Liver (tissue), 9 donors: ENCODE data around the gene CORO1A. TPM values are rescaled to one million over a fixed set of nuclear protein-coding genes. Genes with fewer than 3 reads are reported as not detected.

Source experiments
- DNase-seq: peaks from one replicate; pipeline ENCODE4 v3.0.0-alpha.2; 2017; ENCODE audit warnings: low spot score
- H3K27ac ChIP-seq, 2 donors: one replicate each; pipeline ENCODE4 v1.7.0; 2013; ENCODE audit warnings: inconsistent platforms in 2 of 2, low read length in 2 of 2, control low read depth in 1 of 2, low read depth in 1 of 2, mild to moderate bottlenecking in 1 of 2
- H3K27me3 ChIP-seq, 4 donors: one replicate each; pipeline versions ENCODE4 v1.6.1 to v1.7.0; 2013; ENCODE audit warnings: low read length in 3 of 4, inconsistent platforms in 1 of 4, mild to moderate bottlenecking in 1 of 4, moderate library complexity in 1 of 4; ENCODE audit not compliant: control insufficient read depth in 4 of 4, insufficient read depth in 4 of 4
- H3K36me3 ChIP-seq, 4 donors: one replicate each; pipeline versions ENCODE4 v1.6.1 to v1.7.0; 2013; ENCODE audit warnings: low read length in 3 of 4, mild to moderate bottlenecking in 3 of 4, low read depth in 1 of 4, moderate library complexity in 1 of 4; ENCODE audit not compliant: control insufficient read depth in 4 of 4, insufficient read depth in 3 of 4
- H3K4me1 ChIP-seq, 4 donors: one replicate each; pipeline versions ENCODE4 v1.6.1 to v1.7.0; 2013; ENCODE audit warnings: low read length in 3 of 4, mild to moderate bottlenecking in 3 of 4, moderate library complexity in 1 of 4; ENCODE audit not compliant: control insufficient read depth in 4 of 4, insufficient read depth in 4 of 4
- H3K4me3 ChIP-seq, 3 donors: one replicate each; pipeline versions ENCODE4 v1.6.1 to v1.7.0; 2013; ENCODE audit warnings: low read length in 3 of 3, control low read depth in 1 of 3, low read depth in 1 of 3, mild to moderate bottlenecking in 1 of 3
- H3K9ac ChIP-seq, 2 donors: one replicate each; pipeline ENCODE4 v1.7.0; 2013; ENCODE audit warnings: low read length in 2 of 2, mild to moderate bottlenecking in 2 of 2, moderate library complexity in 2 of 2, control low read depth in 1 of 2, low read depth in 1 of 2
- H3K9me3 ChIP-seq, 4 donors: one replicate each; pipeline versions ENCODE4 v1.6.1 to v1.7.0; 2013; ENCODE audit warnings: low read length in 3 of 4; ENCODE audit not compliant: control insufficient read depth in 4 of 4
- ATF3 ChIP-seq: IDR thresholded peaks from 2 replicates; pipeline ENCODE4 v1.6.1; 2016; ENCODE audit warnings: antibody characterized with exemption
- CTCF ChIP-seq: fragments of 150-350 bp; IDR thresholded peaks from 2 replicates; pipeline ENCODE4 v1.5.1; 2017; ENCODE audit warnings: improper control_type of control experiment, low read depth, low read length; ENCODE audit not compliant: missing input control
- FOXA1 ChIP-seq: IDR thresholded peaks from 2 replicates; pipeline ENCODE4 v1.6.1; 2016; ENCODE audit warnings: antibody characterized with exemption
- GABPA ChIP-seq, 2 donors: IDR thresholded peaks in 1 of 2; conservative IDR thresholded peaks in 1 of 2; 2 replicates each; pipeline ENCODE4 v1.6.1; 2016; ENCODE audit warnings: antibody characterized with exemption in 2 of 2, mild to moderate bottlenecking in 1 of 2, moderate library complexity in 1 of 2
- HNF4G ChIP-seq: IDR thresholded peaks from 2 replicates; pipeline ENCODE4 v1.6.1; 2016; ENCODE audit warnings: antibody characterized with exemption
- NR2F2 ChIP-seq: IDR thresholded peaks from 2 replicates; pipeline ENCODE4 v1.6.1; 2016; ENCODE audit warnings: antibody characterized with exemption
- RAD21 ChIP-seq, 2 donors: IDR thresholded peaks; 2 replicates each; pipeline ENCODE4 v1.6.1; 2016; ENCODE audit warnings: antibody characterized with exemption in 2 of 2, mild to moderate bottlenecking in 2 of 2
- TAF1 ChIP-seq: conservative IDR thresholded peaks from 2 replicates; pipeline ENCODE4 v1.6.1; 2016; ENCODE audit warnings: antibody characterized with exemption, mild to moderate bottlenecking
- ZBTB33 ChIP-seq: IDR thresholded peaks from 2 replicates; pipeline ENCODE4 v1.6.1; 2016; ENCODE audit warnings: antibody characterized with exemption
- WGBS: extraction: QIAGEN DNeasy Blood & Tissue Kit; methylation state at CpG from one replicate; pipeline ENCODE4 v1.1.7; 2013; 5-methylcytosine and 5-hydroxymethylcytosine counted together
- polyA plus RNA-seq, 2 donors: library from polyadenylated mRNA; stranded (reverse) in 1 of 2; unstranded in 1 of 2; fragments of 200-250 nt in 1 of 2; fragments of >200 nt in 1 of 2; fragmentation: Nextera tagmentation in 1 of 2; extraction: Ambion mirVana in 1 of 2; gene quantifications; one replicate each; pipeline versions ENCODE4 v1.2.1 to v1.2.3, GENCODE V29; 2013 to 2015
- total RNA-seq, 2 donors: library from RNA; depleted of rRNA; stranded (reverse); fragments of >200 nt; gene quantifications; one replicate each; pipeline ENCODE4 v1.2.3, GENCODE V29; 2014
- donor health status: healthy.
- donor health status: healthy.
- donor health status: healthy.
- donor health status: healthy.
- donor health status: healthy.

Gene CORO1A
- total and polyA plus RNA-seq, 4 donors: 6.0 to 26.7 (median 14.7) TPM

- no peak for TF ChIP-seq ATF3
- TF ChIP-seq GABPA (IDR thresholded peaks at IDR 0.05 in 1 of 2, conservative IDR thresholded peaks at IDR 0.05 in 1 of 2): peak in 1 of 2 donors; percentile 27
- no peak for TF ChIP-seq FOXA1
- no peak for TF ChIP-seq TAF1
- DNase-seq: no peak
- H3K27me3 ChIP-seq: no peaks in the 10 kb centered on the region
- peak overlapping the region in 1 of 3 donors; percentile 10 for H3K4me3 ChIP-seq
- H3K4me1 ChIP-seq: peaks cover 0 to 18% (median 2%) of the 10 kb centered on the region in 4 donors
- H3K9me3 ChIP-seq: no peaks in the 10 kb centered on the region
- WGBS: 79% methylated on average over 15 of the region's 15 CpGs
- peak overlapping the region; percentile 62 to 67 for H3K27ac ChIP-seq
- peaks cover 0 to 2% (median 0%) of the 10 kb centered on the region in 4 donors for H3K36me3 ChIP-seq
- H3K9ac ChIP-seq: no peak overlapping the region
Measured at GRCh38 chr16:30185683-30186421, 2.5 kb downstream of the CORO1A start.

GRCh38 chr16:30186444-30186781 lies 3.0 kb downstream of the CORO1A start:
- Histone ChIP-seq H3K27me3 (no peaks in the 10 kb centered on the region), H3K27ac (peak overlapping the region in 1 of 2 donors; percentile 63), H3K9me3 (no peaks in the 10 kb centered on the region), H3K4me3 (no peak overlapping the region), H3K9ac (no peak overlapping the region), H3K4me1 (peaks cover 0 to 18% (median 2%) of the 10 kb centered on the region in 4 donors), H3K36me3 (peaks cover 0 to 2% (median 0%) of the 10 kb centered on the region in 4 donors)
- WGBS: 88% methylated on average over 9 of the region's 9 CpGs
- DNase-seq: no peak
- TF ChIP-seq HNF4G (no peak), CTCF (no peak), ZBTB33 (no peak)

GRCh38 chr16:30186782-30187555 lies 3.6 kb downstream of the CORO1A start:
- peak; percentile 81 for DNase-seq
- Histone ChIP-seq H3K27me3 (no peaks in the 10 kb centered on the region), H3K36me3 (peaks cover 0 to 2% (median 0%) of the 10 kb centered on the region in 4 donors), H3K27ac (peak overlapping the region in 1 of 2 donors; percentile 29), H3K9ac (no peak overlapping the region), H3K4me1 (peaks cover 0 to 18% (median 2%) of the 10 kb centered on the region in 4 donors), H3K9me3 (no peaks in the 10 kb centered on the region), H3K4me3 (no peak overlapping the region)
- WGBS: 54% methylated on average over 36 of the region's 36 CpGs
- TF ChIP-seq FOXA1 (no peak), CTCF (peak; percentile 50), NR2F2 (peak; percentile 46), RAD21 (IDR thresholded peaks at IDR 0.05) (peak; percentile 55 to 78)
